Loucy (cell line): ENCODE measurements around the gene ASXL1.
"Not testable (repeated sequence)": the region's sequence is repeated elsewhere in the genome, so short reads cannot be mapped to it uniquely, and the experiment has no call there.

Experiments used
- CTCF ChIP-seq: fragments of 200-600 bp; sonication (generic); conservative IDR thresholded peaks from 2 replicates; pipeline ENCODE4 v1.5.1; 2014; ENCODE audit warnings: mild to moderate bottlenecking, antibody characterized with exemption, low read length
- EZH2phosphoT487 ChIP-seq: fragments of 200-600 bp; IDR thresholded peaks from 2 replicates; pipeline ENCODE4 v1.6.1; 2018; ENCODE audit warnings: antibody characterized with exemption, mild to moderate bottlenecking, moderate library complexity, borderline replicate concordance

- TF ChIP-seq CTCF, EZH2phosphoT487: not testable (repeated sequence)
Observed at GRCh38 chr20:32465901-32466675, 108.0 kb downstream of the ASXL1 start.
